ENCODE measurements around the gene NRCAM.
"Not testable (repeated sequence)": the region's sequence is repeated elsewhere in the genome, so short reads cannot be mapped to it uniquely, and the experiment has no call there.

NRCAM gene

GRCh38 chr7:108282427-108282996, 173.7 kb downstream of the NRCAM start:
- no peak for DNase-seq (ENCODE audit: low read depth, low spot score)

DNA sequence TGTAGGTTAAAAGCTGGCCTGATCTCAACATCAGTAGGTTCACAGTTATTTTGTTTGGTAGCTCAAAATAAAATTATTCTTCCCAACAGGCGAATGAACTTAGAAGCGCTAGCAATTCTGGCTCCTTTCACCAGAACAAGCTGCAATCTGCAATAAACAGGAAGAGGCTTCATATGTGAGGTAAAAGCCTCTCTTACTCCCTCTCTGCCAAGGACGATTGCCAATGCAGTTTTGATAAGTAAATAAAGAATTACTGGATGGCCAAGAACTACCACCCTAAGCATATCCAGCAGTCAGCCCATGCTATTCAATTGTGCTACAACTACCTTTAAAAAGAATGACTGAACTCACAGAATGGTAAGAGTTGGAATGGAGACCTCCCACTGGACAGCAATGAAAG, 176.1 kb downstream of the NRCAM start:
- no peak for DNase-seq (ENCODE audit: low read depth, low spot score)

- DNase-seq (ENCODE audit: low read depth, low spot score), result no peak
Measured at GRCh38 chr7:108278776-108279175, 177.5 kb downstream of the NRCAM start.

GRCh38 chr7:108278281-108278680, 178.0 kb downstream of the NRCAM start:
- DNase-seq (ENCODE audit: low read depth, low spot score), result no peak

DNA sequence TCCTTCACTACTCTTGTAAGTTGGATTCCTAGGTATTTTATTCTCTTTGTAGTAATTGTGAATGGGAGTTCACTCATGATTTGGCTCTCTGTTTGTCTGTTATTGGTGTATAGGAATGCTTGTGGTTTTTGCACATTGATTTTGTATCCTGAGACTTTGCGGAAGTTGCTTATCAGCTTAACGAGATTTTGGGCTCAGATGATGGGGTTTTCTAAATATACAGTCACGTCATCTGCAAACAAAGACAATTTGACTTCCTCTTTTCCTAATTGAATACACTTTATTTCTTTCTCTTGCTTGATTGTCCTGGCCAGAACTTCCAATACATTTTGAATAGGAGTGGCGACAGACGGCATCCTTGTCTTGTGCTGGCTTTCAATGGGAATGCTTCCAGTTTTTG, 181.8 kb downstream of the NRCAM start:
- DNase-seq (ENCODE audit: low read depth, low spot score), result not testable (repeated sequence)

DNA sequence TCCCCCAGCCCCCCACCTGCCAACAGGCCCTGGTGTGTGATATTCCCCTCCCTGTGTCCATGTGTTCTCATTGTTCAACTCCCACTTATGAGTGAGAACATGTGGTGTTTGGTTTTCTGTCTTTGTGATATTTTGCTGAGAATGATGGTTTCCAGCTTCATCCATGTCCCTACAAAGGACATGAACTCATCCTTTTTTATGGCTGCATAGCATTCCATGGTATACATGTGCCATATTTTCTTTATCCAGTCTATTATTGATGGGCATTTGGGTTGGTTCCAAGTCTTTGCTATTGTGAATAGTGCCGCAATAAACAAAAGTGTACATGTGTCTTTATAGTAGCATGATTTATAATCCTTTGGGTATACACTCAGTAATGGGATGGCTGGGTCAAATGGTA, 183.3 kb downstream of the NRCAM start:
- not testable (repeated sequence) for DNase-seq (ENCODE audit: low read depth, low spot score)

GRCh38 chr7:108270385-108271015, 185.7 kb downstream of the NRCAM start:
- no peak for DNase-seq (ENCODE audit: low read depth, low spot score)

DNA sequence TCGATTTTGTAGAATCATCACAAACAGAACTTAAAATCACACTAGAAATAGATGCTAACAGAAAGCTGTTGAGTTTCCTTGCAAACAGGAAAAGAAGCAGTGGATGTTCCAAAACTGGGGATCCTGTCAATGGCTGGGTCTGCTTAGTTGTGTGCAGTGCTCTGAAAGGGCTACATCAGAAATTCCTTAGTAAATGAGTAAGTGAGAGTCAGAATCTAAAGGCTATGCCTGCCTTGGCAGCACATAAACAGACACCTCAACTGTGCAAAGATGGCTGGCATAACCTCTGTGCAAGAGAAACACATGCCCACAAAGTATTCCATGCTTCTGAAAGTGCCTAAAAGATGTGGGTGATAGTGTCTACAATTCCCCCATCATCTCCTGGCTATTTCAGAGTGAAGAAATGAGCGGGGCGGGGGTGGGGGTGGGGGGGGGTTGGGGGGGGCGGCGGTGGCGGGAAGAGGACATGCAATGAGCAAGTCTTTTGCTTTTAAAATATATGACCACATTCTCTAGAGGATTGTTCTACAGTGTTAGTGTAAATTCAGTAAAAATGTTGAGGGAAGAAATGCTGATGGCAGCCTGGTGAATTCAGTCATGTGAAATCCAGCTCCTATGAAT, 187.9 kb downstream of the NRCAM start:
- DNase-seq (ENCODE audit: low read depth, low spot score), result no peak

DNA sequence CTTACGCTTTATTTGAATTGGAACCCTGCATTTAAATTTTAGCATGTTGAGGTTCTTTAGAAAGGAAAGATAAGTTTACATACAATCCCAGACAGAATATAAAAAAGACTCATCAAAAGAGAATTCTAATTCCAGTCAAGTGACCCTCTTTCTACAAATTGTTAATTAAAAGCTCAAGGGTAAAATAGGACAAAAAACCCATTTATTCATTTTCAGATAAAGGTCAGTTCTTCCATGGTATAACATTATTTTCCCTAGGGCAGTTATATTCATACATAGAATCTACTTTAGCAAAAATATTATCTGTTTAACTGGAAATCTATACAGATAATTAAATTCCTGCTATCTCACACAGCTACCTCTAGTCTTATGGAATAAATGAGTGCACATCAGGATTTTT, 188.6 kb downstream of the NRCAM start:
- DNase-seq (ENCODE audit: low read depth, low spot score), result no peak

DNA sequence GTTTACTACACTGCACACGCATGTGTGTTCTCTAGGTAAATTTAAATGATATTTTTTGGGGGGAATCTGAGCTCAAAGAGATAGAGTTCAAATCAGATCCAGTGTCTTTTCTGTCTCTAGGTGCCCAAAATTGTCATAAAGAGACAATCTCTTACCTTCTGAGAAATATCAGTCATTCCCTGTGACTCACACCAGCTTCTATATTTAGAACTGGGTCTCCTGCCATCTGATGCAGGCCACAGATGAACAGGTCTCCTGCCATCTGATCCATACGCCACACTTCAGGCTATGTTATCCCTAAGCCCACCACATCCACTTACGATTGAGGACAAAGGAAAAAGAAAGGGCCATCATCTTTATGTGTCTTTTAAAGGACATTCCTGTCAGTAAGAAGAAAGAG, 189.7 kb downstream of the NRCAM start:
- no peak for DNase-seq (ENCODE audit: low read depth, low spot score)

DNA sequence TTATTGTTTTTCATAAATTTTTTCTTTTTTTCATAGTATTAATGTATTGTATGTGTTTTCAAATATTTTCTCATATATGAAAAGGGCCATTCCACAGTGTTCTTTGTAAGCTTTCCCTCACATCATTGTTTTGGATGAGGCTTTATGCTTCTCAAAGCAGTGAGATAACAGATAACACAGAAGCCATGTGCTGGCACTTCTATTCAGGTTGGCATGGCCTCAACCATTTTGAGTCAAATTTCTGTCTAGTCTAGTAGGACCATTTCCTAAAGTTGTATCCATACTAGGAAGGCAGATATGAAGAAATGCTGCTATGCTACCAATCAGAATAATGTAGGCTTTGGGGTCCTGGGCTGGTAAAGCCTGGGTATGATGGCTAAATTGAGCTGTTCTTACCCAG, 190.2 kb downstream of the NRCAM start:
- DNase-seq (ENCODE audit: low read depth, low spot score), result no peak

DNA sequence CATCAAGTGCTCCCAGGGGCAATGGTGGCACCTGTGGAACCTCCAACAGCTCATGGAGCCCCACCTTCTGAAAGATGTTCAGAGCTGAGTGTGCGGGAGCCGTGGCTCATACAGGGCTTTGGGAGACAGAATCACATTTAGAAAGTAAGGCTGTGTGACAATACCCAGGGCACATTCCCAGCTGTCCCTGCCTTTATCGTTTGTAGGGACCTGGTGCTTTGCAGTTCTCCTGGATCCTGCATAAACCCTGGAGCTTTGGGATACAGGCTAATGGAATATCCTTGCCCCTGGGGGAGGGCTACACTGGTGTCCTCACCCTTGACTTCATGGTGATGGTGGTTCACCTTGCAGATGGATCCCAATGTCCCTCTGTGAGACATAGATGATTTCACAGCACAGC, 191.2 kb downstream of the NRCAM start:
- no peak for DNase-seq (ENCODE audit: low read depth, low spot score)

- DNase-seq (ENCODE audit: low read depth, low spot score), result no peak
Measured at GRCh38 chr7:108263425-108263824, 192.8 kb downstream of the NRCAM start.

- DNase-seq (ENCODE audit: low read depth, low spot score), result no peak
Measured at GRCh38 chr7:108261560-108262255, 194.5 kb downstream of the NRCAM start.

GRCh38 chr7:108259447-108259846, 196.8 kb downstream of the NRCAM start:
- DNase-seq (ENCODE audit: low read depth, low spot score), result not testable (repeated sequence)

DNA sequence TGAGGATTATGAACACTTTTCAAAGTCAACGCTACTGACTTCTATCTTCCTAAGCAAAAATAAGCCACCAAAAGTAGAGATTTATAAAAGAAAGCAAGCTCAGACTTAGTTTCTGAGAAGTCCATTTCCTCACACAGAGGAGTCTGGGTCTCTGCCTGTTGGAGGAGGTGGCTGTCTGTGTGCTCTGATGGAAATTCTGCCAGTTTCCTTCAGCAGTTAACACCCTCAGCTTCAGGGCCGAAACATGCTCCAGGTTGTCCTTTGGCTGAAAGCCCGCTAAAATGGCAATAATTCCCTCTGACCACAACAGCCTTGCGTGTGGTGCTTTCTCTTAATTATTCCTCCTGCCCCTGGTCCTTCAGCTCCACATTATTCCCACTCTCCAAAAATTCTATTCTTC, 198.3 kb downstream of the NRCAM start:
- no peak for DNase-seq (ENCODE audit: low read depth, low spot score)

DNA sequence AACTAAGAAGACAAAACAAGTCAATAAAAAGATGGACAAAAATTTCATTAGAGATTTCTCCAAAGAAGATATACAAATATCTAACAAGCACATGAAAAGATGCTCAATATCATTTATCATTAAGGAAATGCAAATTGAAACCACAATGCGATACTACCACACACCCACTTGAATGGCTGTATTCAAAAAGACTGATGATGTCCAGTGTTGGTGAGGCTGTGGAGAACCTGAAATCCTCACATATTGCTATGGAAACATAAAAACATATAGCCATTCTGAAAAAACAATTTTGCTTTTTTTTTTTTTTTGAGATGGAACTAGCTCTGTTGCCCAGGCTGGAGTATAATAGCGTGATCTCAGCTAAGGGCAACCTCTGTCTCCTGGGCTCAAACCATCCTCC, 202.0 kb downstream of the NRCAM start:
- no peak for DNase-seq (ENCODE audit: low read depth, low spot score)

DNA sequence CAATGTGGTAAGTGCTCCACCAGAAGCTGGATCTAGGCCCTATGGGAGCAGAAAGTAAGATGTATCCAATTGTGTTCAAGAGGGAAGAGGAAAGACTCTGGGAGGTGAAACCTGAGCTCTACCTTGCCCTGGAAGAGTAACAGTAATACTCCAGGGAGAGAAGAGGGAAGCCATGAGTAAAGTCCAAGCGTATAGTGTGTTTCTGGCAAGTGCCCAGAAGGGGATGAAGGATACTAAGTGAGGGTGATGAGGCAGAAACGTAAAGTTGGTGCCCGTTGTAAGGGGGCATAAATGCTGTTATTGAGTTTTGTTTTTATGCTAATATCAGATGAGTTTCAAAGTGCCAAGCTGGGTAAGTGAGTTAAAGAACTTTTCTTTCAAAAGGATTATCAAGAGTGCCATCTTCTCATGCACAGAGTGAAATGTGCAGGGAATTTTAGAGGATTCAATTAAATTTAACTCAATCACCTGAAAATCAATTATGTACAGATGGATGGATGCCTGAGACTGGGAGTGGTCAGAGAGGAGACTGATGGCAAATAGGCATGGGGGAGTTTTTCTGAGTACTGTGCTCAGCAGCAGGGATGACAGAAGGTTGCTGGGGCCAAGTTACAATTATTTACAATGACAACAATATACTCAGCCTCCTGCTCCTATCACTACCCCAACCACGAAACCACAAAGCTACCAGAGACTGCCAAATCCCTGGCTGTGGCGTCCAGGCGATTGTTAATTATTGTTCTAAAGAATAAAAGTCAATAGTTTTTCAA, 202.8 kb downstream of the NRCAM start:
- DNase-seq (ENCODE audit: low read depth, low spot score), result no peak

DNA sequence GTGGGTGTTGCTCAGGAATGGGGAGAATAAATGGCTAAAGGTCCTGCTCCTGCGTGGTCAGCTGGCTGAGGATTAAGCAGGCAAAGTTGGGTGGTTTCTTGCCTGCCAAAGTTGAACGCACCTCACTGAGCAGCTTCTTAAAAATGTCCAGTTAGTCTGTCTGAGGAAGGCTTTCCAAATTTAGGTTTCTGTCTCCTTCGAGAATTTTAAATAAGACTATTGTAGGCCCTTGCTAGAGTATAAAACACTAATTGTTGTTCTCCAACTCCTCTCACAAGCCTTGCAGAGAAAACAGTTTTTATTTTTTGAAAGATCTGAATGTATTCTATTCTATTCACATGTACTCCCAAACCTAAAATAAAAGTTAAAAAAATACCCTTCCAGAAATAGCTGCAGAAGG, 204.1 kb downstream of the NRCAM start:
- no peak for DNase-seq (ENCODE audit: low read depth, low spot score)

- DNase-seq (ENCODE audit: low read depth, low spot score), result no peak
Measured at GRCh38 chr7:108251700-108252099, 204.5 kb downstream of the NRCAM start.

GRCh38 chr7:108249453-108249852, 206.8 kb downstream of the NRCAM start:
- DNase-seq (ENCODE audit: low read depth, low spot score), result no peak

DNA sequence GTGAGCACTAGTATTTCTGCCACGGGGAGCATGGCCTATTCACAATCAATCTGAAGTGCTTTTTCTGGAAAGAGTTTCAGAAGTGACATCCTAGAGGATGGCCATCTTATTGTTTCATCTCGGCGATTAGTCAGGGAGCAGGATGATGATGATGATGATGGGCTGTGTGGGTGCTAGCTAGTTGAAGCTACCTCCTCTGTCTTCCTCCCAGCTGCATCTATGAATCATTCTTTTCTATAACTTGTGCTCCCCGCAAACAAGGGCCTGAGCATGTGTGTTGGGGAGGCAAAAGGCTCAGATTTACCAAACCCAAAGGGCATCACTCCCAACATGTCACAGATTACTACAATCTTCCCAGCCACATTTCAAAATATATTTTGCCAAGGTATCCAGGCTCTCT, 207.4 kb downstream of the NRCAM start:
- DNase-seq (ENCODE audit: low read depth, low spot score), result no peak

Measured in activated CD4-positive, CD25-positive, alpha-beta regulatory T cell treated with anti-CD3 and anti-CD28 coated beads, Interleukin-2, amount 50 U/mL, for 16 hours (primary cell).